ENCODE data around the gene CASP3. TPM values are rescaled to one million over a fixed set of nuclear protein-coding genes. Genes with fewer than 3 reads are reported as not detected.
"Not testable (repeated sequence)": the region's sequence is repeated elsewhere in the genome, so short reads cannot be mapped to it uniquely, and the experiment has no call there.

The CASP3 gene
- total RNA-seq, 2 experiments from 2014 or later = 69.2 to 70.3 TPM

DNA sequence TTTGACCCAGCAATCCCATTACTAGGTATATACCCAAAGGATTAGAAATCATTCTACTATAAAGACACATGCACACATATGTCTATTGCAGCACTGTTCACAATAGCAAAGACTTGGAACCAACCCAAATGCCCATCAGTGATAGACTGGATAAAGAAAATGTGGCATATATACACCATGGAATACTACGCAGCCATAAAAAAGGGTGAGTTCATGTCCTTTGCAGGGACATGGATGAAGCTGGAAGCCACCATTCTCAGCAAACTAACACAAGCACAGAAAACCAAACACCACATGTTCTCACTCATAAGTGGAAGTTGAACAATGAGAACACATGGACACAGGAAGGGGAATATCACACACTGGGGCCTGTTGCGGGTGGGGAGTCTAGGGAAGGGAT, 41.8 kb downstream of the CASP3 start:
- POLR2A ChIA-PET, CTCF ChIA-PET: not testable (repeated sequence)

DNA sequence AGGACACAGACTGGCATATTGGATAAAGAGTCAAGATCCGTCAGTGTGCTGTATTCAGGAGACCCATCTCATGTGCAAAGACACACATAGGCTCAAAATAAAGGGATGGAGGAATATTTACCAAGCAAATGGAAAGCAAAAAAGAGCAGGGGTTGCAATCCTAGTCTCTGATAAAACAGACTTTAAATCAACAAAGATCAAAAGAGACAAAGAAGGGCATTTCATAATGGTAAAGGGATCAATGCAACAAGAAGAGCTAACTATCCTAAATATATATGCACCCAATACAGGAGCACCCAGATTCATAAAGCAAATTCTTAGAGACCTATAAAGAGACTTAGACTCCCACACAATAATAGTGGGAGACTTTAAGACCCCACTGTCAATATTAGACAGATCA, 46.4 kb downstream of the CASP3 start:
- CTCF ChIA-PET, POLR2A ChIA-PET: not testable (repeated sequence)

DNA sequence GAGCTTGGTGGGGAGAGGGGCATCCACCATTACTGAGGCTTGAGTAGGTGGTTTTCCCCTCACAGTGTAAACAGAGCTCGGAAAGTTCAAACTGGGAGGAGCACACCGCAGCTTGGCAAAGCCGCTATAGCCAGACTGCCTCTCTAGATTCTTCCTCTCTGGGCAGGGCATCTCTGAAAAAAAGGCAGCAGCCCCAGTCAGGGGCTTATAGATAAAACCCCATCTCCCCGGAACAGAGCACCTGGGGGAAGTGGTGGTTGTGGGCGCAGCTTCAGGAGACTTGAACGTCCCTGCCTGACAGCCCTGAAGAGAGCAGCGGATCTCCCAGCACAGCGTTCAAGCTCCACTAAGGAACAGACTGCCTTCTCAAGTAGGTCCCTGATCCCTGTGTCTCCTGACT, 48.3 kb downstream of the CASP3 start:
- POLR2A ChIA-PET = not testable (repeated sequence)
- CTCF ChIA-PET = interaction anchor here (1.0 kb wide), 1 partner anchor 336 kb away, joined by 3 read pairs; no protein-coding TSS in a partner anchor

DNA sequence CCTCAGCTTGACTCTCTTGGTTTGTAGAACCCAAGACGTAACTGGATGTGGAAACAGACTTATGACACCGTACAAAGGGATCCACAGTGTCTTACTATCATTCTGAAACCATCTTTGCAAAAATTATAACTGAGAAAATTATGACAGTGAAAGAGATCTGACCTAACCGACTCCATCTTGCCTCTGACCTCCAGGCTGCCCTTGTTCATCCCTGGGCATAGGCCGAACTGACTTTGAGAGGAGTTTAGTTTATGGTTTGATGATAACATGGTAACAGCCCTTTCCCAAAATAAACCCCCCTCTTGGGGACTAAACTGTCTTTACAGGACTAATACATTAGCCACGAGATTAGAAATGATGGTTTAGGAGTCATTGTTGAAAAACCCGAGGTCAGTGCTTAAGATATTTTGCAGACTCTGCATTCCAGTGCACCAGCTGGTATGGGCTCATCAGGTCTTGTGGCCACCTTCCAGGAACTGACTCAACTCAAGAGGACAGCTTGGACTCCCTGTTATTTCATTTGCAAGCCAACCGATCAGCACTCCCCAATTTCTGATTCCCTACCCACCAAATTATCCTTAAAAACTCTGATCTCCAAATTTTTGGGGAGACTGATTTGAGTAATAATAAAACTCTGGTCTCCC, 49.6 kb downstream of the CASP3 start:
- ChIA-PET POLR2A (no interaction called here), CTCF (no interaction called here)

DNA sequence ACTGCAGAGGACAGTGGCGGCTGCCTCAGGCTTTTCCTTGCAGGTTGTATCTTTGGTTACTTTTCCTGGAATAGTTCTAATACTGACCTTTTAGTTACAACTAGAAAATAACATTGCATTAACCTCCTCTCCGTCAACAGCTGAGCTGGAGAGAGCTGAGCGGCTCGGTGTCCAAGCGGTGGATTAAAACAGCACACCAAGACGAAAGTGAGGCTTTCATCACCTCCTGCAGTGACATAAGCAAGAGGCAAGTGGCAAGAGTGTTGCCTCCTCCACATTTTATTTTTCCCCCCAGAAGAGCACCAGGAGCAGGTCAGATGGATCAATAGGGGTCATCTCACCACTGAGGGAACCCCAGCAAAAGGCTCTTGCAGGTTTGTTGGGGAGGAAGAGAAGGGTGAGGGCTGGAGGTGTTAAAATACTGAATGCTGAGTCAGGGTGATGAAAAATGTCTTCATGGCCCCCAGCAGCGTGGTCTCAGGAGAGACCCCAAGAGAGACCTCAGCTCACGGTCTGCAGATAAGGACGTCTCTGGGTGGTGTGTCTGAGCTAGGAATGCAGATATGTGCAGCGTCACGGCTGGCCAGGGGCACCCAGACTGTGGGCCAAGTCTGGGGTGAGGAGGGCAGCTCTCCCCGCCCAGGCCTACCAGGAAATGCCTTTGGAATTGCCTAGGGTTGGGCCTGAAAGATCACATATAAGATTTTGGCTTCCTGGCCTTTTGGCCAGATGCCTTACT, 50.3 kb downstream of the CASP3 start:
- CTCF ChIA-PET = no interaction called here
- POLR2A ChIA-PET = no interaction called here

DNA sequence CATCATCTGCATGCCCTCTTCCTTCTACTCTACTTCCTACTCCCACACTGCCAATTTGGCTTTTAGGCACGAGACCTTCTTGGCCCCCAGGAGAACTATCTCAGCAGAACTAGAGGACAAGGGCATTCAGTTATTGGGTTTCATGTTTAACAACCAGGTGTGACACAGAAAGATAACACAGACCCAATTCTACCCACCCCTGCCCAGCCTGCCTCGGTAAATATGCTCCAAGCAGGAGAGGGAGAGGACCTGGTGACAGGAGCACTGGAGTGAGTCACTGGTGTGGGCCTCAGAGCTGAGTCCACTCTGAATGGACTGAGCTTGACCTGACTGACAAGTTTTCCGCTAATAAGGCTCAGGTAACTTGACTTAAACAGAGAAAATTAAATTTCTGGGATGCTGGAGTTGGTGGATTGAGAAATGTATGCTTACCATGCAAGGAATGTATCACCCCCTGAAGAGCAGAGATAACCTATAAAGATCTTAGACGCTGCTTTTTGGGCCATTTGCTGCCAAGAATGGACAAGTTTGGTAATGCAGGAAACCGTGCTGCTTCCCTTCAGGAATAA, 52.5 kb downstream of the CASP3 start:
- CTCF ChIA-PET = no interaction called here

DNA sequence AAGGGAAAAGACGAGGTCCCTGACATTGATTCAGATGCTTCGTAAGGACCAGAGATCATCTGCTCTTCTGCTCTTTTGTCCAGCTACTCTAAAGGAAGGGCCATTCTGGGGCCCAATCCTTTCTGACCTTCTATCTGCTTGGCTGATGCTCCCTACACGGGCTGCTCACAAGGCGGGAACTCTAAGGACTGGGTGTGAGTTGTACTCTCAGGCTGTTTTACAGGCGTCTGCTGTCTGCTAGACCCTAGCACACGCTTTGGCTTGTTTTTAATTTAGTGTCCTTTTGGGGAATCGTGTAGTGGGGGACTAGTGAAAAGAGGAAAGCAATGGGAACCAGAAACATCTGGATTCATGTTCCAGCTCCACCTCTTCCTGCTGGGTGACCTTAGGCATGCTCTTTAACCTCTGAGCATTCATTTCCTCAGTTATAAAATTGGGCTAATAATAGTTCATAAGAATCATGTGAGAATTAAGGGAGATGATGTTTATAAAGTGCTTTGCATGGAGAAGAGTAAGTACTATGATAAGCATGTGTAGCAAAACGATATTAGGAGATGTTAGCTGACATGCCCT, 53.1 kb downstream of the CASP3 start:
- POLR2A ChIA-PET = no interaction called here
- CTCF ChIA-PET = no interaction called here

More for the DNA sequence above, 52.5 kb downstream of the CASP3 start:
- POLR2A ChIA-PET = interaction anchor here (0.6 kb wide), 1 partner anchor 355 kb away, joined by 5 read pairs; no protein-coding TSS in a partner anchor

DNA sequence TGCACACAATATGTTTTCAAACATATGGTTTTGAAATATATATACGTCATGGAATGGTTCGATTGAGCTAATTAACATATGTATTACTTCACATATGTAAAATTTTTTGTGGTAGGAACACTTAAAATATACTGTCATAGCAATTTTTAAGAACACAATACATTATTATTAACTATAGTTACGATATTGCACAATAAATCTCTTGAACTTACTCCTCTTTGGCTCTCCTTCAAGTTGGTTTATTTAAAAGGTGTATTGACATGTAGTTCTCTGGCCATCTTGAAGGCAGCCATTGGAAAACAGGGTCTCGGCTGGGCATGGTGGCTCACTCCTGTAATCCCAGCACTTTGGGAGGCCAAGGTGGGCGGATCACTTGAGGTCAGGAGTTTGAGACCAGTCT, 53.8 kb downstream of the CASP3 start:
- ChIA-PET POLR2A (no interaction called here), CTCF (no interaction called here)

DNA sequence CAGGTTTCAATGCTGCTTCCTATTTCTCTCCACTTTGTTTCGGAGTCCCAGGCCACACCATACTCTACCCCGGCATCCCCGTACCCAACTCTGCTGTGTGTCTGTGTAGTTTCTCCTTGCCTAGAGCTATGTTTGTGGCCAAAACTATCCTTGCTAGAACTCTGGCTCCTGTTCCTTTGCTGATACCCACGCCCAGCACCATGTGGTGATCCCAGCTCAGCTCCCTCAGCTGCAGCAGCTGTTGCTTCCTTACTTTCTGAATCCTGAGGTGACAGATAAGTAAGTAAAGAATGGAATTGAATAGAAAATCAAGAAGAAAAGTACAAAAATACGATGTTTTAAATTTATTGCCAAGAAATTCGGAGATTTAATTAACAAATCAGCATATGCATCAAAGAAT, 55.8 kb downstream of the CASP3 start:
- CTCF ChIA-PET = no interaction called here

DNA sequence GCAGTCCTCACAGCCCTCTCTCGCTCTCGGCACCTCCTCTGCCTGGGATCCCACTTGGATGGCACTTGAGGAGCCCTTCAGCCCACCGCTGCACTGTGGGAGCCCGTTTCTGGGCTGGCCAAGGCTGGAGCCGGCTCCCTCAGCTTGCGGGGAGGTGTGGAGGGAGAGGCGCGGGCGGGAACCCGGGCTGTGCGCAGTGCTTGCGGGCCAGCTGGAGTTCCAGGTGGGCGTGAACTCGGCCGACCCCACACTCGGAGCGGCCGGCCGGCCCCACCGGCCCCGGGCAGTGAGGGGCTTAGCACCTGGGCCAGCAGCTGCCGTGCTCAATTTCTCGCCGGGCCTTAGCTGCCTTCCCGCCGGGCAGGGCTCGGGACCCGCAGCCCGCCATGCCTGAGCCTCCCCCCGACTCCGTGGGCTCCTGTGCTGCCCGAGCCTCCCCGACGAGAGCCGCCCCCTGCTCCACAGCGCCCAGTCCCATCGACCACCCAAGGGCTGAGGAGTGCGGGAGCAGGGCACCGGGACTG, 57.4 kb downstream of the CASP3 start:
- CTCF ChIA-PET = not testable (repeated sequence)

More for the DNA sequence above, 55.8 kb downstream of the CASP3 start:
- POLR2A ChIA-PET = no interaction called here

DNA sequence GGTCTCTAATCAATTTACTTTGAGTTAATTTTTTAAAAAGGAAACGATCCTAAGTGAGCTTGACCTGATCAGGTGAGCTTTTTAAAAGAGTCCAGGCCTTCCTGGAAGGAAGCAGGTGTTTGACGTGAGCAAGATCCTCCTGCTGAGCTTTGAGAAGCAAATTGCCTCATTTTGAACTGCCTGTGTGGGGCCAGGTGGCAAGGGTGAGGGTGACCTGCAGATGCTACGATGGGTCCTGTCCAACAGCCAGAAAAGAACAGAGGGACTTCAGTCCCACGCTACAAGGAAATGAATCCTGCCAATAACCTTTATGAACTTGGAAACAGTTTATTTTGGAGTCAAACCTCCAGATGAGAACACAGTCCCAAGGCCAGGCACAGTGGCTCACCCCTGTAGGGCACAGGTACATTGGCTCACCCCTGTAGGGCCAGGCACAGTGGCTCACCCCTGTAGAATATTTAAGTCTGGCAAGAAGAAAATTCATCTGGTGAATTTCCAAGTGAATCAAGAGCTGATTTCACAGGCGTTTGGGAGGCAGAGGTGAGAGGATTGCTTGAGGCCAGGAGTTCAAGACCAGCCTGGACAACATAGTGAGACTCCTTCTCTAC, 58.1 kb downstream of the CASP3 start:
- POLR2A ChIA-PET = no interaction called here
- CTCF ChIA-PET = no interaction called here

More for the DNA sequence above, 57.4 kb downstream of the CASP3 start:
- POLR2A ChIA-PET = not testable (repeated sequence)

DNA sequence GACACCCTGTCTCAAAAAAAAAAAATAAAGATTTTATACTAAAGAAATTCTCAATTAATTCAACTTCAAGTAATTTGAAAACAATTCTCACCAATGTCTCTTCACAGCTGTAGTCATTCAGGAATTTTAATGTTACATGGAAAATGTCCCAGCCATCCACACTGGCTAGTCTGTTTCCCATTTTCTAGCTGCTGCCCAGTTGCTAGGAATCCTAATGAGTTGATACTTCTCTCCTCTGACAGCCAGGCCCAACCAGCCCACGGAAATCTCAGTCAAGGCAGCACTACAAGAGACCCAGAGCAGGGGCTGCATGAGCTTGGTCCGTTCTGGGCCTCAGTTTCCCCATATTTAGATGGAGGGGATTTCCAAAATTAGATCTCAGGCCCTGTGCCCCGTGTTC, 59.1 kb downstream of the CASP3 start:
- ChIA-PET POLR2A (no interaction called here), CTCF (no interaction called here)

DNA sequence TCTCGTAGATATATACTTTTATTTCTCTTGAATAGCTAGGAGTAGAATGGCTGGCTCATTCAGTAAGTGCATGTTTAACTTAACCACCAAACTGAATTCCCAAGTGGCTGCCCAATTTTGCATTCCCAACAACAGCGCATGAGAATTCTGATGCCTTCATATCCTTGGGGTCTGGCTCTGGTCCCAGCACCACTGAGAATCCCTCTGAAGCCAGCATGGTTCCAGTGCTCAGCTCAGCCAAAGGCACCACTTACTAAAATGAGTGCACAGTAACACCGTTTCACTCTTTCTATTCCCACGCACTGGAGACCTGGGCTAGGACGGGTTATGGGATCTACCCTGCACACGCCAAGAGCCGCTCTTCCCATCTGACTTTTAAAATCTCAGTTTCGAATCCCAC, 60.4 kb downstream of the CASP3 start:
- ChIA-PET CTCF (no interaction called here), POLR2A (no interaction called here)

DNA sequence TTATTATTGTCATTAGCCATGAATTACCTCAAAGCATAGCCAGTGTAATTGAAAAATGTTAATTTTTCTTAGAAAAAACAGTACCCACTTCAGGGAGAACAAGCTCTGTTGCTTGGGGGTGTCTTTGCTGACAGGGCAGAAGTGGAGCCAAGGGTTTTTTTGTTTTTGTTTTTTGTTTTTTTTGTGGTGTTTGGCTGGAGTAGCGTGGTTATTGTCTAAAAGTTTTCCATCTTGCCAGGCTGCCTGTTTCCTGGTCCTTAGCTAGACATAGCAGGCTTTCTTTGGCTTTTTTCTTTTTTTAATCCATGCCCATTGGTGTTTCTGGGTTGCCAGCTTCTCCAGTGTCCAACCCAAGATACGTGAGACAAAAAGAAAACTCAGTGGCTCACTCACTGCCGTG, 61.5 kb downstream of the CASP3 start:
- ChIA-PET CTCF (interaction anchor here (0.5 kb wide), 1 partner anchor 47 kb away, joined by 3 read pairs; no protein-coding TSS in a partner anchor), POLR2A (no interaction called here)

DNA sequence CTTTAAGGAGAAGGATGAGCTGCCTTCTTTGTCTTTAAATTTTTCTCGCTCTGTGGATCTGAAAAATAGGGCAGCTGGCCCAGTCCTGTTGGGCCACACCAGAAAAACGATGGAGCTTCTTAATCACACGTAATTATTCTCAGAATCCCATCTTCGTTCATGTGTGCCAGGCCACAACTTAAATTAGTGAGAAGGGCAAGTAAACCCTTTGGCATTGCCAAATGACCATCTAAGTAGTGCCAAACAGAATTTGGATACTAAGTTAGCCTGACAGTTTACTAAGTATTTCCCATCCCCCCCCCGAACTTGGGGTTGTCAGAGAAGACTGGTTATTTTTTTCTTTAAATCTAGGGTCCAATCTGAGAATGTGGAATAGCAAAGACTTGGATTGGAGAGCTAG, 62.0 kb downstream of the CASP3 start:
- POLR2A ChIA-PET = no interaction called here

DNA sequence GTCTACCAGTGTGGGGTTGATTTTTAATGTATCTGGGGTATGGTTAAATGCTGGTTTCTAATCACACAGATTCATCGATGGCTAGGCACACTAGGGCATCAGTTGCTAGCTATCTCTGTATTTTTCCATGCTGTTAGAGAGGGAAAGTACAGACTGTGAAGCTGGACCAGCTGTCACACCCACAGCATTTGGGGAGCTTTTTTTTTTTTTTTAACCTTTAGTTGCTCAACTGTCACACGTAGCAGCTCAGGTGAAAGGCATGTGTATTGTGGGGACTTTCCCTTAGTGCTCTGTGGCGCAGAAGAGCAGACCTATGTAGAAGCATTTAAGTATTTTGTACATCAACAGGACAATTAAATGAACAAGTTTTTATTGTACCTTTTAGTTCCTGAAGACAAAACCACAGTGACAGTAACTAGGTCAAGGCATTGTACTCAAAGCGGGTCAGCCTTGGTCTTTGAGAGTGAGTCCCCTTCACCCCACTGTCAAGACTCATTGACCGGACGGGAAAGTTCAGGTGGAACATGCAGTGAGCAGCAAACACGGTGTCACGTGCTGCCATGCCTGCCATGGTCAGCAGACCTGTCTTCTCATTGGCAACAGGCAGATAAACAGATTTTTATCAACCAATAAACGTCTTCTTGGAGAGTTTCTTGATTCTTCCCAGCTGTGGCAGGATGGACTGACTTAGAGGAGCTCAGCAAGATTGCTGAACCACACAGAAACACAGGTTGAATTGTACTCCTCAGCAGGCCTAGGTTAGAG, 65.3 kb downstream of the CASP3 start:
- CTCF ChIA-PET = interaction anchor here (0.6 kb wide), 1 partner anchor 150 kb away, joined by 3 read pairs; no protein-coding TSS in a partner anchor
- POLR2A ChIA-PET = interaction anchor here (0.6 kb wide), 2 partner anchors 63 to 412 kb away, joined by 3 read pairs; no protein-coding TSS in a partner anchor

More for the DNA sequence above, 62.0 kb downstream of the CASP3 start:
- CTCF ChIA-PET = interaction anchor here (0.5 kb wide), 1 partner anchor 46 kb away, joined by 3 read pairs; no protein-coding TSS in a partner anchor
